22Rv1 (cell line): ENCODE data around the gene LRBA.

Experiments
- CTCF ChIP-seq: fragments of 450-650 bp; IDR thresholded peaks from 2 replicates; pipeline ENCODE4 v1.5.1; 2017; ENCODE audit warnings: mild to moderate bottlenecking
- ZFX ChIP-seq: fragments of 450-650 bp; IDR thresholded peaks from 2 replicates; pipeline ENCODE4 v1.6.1; 2017; ENCODE audit warnings: antibody characterized with exemption, borderline replicate concordance

GRCh38 chr4:151013491-151013890 lies 1.6 kb downstream of the LRBA start:
- TF ChIP-seq CTCF, result no peak
- no peak for TF ChIP-seq ZFX
